Progenitor cell of endocrine pancreas (in vitro differentiated cells): ENCODE results near the gene TTC9B. TPM values are rescaled to one million over a fixed set of nuclear protein-coding genes. Genes with fewer than 3 reads are reported as not detected.

Source experiments
- DNase-seq: peaks from one replicate; pipeline ENCODE4 v3.0.0; 2021; ENCODE audit warnings: low spot score; ENCODE audit not compliant: unreplicated experiment
- H3K27ac Mint-ChIP-seq: 2 replicates; pipeline ENCODE4 v1.8.0; 2021; ENCODE audit warnings: mild to moderate bottlenecking, moderate library complexity, mixed read lengths
- H3K27me3 Mint-ChIP-seq: 2 replicates; pipeline ENCODE4 v1.8.0; 2021; ENCODE audit warnings: mixed read lengths
- H3K36me3 Mint-ChIP-seq: 2 replicates; pipeline ENCODE4 v1.8.0; 2022; ENCODE audit warnings: mixed read lengths; ENCODE audit not compliant: insufficient read depth
- H3K4me1 Mint-ChIP-seq: 2 replicates; pipeline ENCODE4 v1.8.0; 2021; ENCODE audit warnings: low read depth, mixed read lengths
- H3K4me3 Mint-ChIP-seq: 2 replicates; pipeline ENCODE4 v1.8.0; 2021; ENCODE audit warnings: low read depth, mild to moderate bottlenecking, moderate library complexity, mixed read lengths
- H3K9me3 Mint-ChIP-seq: 2 replicates; pipeline ENCODE4 v1.8.0; 2021; ENCODE audit warnings: low read depth, mixed read lengths
- long read RNA-seq: library from polyadenylated mRNA; unstranded; transcript quantifications from one replicate; pipeline ENCODE4 v2.0.0, GENCODE V29; 2020
- total RNA-seq: library from RNA; stranded (reverse); gene quantifications from 2 replicates; pipeline ENCODE4 v1.2.1, GENCODE V29; 2021
- TF ChIP-seq, protein P1 (sequence below): fragments of 200-600 bp; sonication (generic); IDR thresholded peaks from one replicate; pipeline ENCODE4 v1.5.0; 2021; ENCODE audit warnings: antibody characterized with exemption, mild to moderate bottlenecking; ENCODE audit not compliant: unreplicated experiment

Gene TTC9B
- total RNA-seq: not detected in 2 replicates
- long read RNA-seq: 0 reads

- TF ChIP-seq, protein P1, sequence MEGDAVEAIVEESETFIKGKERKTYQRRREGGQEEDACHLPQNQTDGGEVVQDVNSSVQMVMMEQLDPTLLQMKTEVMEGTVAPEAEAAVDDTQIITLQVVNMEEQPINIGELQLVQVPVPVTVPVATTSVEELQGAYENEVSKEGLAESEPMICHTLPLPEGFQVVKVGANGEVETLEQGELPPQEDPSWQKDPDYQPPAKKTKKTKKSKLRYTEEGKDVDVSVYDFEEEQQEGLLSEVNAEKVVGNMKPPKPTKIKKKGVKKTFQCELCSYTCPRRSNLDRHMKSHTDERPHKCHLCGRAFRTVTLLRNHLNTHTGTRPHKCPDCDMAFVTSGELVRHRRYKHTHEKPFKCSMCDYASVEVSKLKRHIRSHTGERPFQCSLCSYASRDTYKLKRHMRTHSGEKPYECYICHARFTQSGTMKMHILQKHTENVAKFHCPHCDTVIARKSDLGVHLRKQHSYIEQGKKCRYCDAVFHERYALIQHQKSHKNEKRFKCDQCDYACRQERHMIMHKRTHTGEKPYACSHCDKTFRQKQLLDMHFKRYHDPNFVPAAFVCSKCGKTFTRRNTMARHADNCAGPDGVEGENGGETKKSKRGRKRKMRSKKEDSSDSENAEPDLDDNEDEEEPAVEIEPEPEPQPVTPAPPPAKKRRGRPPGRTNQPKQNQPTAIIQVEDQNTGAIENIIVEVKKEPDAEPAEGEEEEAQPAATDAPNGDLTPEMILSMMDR: no peak
- Mint-ChIP-seq H3K9me3 (peaks cover 4% of the 10 kb centered on the region), H3K27ac (no peak within 1 kb of the TSS), H3K4me1 (peaks cover 3% of the 10 kb centered on the region), H3K36me3 (peaks cover 3% of the 10 kb centered on the region), H3K27me3 (peaks cover 54% of the 10 kb centered on the region), H3K4me3 (no peak within 1 kb of the TSS)
- no peak for DNase-seq
Measured at GRCh38 chr19:40217934-40218890, at the start of gene TTC9B. Gene TTC9B, minus strand, starts transcription at chr19:40218384. Its CDS starts 3 bp downstream, at chr19:40218381.

- Mint-ChIP-seq H3K9me3 (no peaks in the 10 kb centered on the region), H3K27ac (peak overlapping the region; percentile 26), H3K4me3 (no peak overlapping the region), H3K36me3 (peaks cover 8% of the 10 kb centered on the region), H3K27me3 (no peaks in the 10 kb centered on the region), H3K4me1 (no peaks in the 10 kb centered on the region)
- TF ChIP-seq, protein P1: no peak
- DNase-seq: no peak
Measured at GRCh38 chr19:40267601-40267997, 49.4 kb upstream of the TTC9B start.

DNA sequence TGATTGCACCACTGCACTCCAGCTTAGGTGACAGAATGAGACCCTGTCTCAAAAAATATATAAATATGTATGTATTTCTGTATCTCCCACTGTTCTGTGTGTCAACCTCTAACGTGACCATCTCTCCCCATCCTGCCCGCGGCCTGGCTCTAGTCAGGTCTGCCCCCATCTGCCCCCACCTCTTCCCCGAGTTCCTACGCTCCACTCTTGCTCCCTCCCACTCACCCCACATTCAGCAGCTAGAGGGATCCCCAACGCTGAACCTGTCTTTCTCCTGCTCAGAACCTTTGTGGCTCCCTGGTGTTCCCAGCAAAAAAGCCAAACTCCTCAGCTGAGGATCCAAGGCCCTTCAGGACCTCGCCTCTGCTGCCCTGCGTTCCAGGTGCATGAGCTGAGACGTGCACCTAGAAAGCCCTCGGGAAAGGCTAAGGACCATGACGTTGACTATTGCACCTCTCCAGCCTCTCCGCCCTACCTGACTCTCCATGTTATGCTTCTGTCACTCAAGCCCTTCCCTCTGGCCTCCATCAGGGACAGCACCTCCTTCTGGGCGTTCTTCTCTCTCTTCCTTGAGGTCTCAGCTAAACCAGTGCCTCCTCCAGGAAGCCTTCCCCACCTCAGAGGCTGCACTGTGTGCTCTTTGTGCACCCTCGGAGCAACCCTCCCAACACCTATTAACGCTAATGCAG lies 48.9 kb upstream of the TTC9B start:
- Mint-ChIP-seq H3K4me3 (no peak overlapping the region), H3K36me3 (peaks cover 8% of the 10 kb centered on the region), H3K27me3 (no peaks in the 10 kb centered on the region), H3K9me3 (no peaks in the 10 kb centered on the region), H3K4me1 (no peaks in the 10 kb centered on the region), H3K27ac (peak overlapping the region; percentile 26)
- DNase-seq: no peak
- TF ChIP-seq, protein P1: no peak

DNA sequence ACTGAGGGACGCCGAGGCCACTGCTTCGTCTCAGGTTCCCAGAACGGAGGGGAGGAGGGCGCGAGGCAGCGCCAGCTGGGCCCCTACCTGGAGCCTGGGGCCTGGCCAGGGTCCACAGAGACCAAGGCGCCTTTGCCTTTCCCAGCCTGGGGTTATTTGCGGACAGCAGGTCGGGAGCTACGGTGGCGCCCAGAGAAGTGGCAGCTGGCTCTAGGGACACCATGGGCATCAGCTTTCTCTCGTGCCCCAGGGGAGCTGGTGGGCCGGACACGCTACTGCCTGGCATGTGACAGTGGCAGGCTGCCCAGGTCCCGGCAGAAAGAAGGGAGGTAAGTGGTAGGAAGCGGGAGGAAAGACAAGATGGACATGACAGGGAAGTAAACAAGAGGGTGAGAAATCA lies 47.9 kb upstream of the TTC9B start:
- peak overlapping the region; percentile 85 for H3K27ac Mint-ChIP-seq

DNA sequence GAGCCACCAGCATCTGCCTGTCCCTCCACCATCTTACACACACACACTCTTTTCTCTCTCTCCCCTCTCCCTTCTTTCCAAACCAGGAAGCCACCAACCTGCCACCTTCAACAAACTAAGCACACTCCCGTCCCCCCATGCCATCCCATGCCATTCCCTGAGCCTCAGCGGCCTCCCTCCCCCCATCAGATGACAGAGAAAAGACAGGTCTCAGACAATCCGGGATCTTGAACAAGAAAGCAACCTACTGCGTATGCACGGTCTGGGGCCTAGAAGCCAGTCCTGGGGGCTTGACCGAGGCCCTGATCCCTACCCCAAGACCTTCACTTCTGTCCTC lies 47.5 kb upstream of the TTC9B start:
- Mint-ChIP-seq H3K4me1 (no peaks in the 10 kb centered on the region), H3K9me3 (no peaks in the 10 kb centered on the region), H3K27me3 (no peaks in the 10 kb centered on the region), H3K36me3 (peaks cover 11% of the 10 kb centered on the region), H3K4me3 (no peak overlapping the region), H3K27ac (no peak overlapping the region)
- TF ChIP-seq, protein P1: no peak
- no peak for DNase-seq

More for the DNA sequence above, 47.9 kb upstream of the TTC9B start:
- no peaks in the 10 kb centered on the region for H3K4me1 Mint-ChIP-seq
- no peaks in the 10 kb centered on the region for H3K27me3 Mint-ChIP-seq
- DNase-seq: no peak
- TF ChIP-seq, protein P1: no peak
- no peak overlapping the region for H3K4me3 Mint-ChIP-seq
- peaks cover 10% of the 10 kb centered on the region for H3K36me3 Mint-ChIP-seq
- no peaks in the 10 kb centered on the region for H3K9me3 Mint-ChIP-seq
